Upper lobe of left lung (tissue), 4 donors: ENCODE measurements around the gene ADAMTS12.

Experiments
- EP300 ChIP-seq, 4 donors: sonication (generic); formaldehyde crosslinking; IDR thresholded peaks; one replicate each; pipeline ENCODE4 v1.5.1; 2017; ENCODE audit warnings: antibody characterized with exemption in 4 of 4, control low read depth in 2 of 4
- POLR2AphosphoS5 ChIP-seq, 2 donors: sonication (generic); formaldehyde crosslinking; IDR thresholded peaks; one replicate each; pipeline ENCODE4 v1.5.1; 2017; ENCODE audit warnings: antibody characterized with exemption in 2 of 2
- TF ChIP-seq, protein P1 (sequence below), 6 experiments: fragments of 450-650 bp in 4 of 6; fragments of 200-600 bp in 2 of 6; sonication (generic) in 2 of 6; IDR thresholded peaks; one replicate each; pipeline ENCODE4 v1.5.1; 2016 to 2019; ENCODE audit warnings: antibody characterized with exemption in 6 of 6

DNA sequence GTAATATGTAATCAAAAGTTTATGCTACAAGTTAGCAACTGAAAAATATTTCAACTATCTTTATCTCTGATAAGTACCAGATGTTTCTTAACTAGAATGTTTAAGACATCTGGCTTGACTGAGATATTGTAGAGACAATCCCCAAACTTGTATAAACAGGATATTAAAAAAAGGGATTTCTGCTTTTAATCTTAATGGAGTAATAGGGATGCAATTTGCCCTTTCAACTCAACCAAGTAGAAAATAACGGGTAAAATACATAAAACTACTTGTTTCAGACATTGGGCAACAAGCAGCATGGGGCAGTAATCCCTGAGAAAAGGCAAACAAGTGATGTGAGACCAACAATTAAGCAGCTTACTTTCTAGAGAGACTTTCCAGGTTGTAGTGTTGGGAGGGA, 9.4 kb upstream of the ADAMTS12 start:
- TF ChIP-seq, protein P1, sequence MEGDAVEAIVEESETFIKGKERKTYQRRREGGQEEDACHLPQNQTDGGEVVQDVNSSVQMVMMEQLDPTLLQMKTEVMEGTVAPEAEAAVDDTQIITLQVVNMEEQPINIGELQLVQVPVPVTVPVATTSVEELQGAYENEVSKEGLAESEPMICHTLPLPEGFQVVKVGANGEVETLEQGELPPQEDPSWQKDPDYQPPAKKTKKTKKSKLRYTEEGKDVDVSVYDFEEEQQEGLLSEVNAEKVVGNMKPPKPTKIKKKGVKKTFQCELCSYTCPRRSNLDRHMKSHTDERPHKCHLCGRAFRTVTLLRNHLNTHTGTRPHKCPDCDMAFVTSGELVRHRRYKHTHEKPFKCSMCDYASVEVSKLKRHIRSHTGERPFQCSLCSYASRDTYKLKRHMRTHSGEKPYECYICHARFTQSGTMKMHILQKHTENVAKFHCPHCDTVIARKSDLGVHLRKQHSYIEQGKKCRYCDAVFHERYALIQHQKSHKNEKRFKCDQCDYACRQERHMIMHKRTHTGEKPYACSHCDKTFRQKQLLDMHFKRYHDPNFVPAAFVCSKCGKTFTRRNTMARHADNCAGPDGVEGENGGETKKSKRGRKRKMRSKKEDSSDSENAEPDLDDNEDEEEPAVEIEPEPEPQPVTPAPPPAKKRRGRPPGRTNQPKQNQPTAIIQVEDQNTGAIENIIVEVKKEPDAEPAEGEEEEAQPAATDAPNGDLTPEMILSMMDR (IDR thresholded peaks at IDR 0.05) = no peak
- TF ChIP-seq EP300 (IDR thresholded peaks at IDR 0.05) = no peak
- no peak for TF ChIP-seq POLR2AphosphoS5 (IDR thresholded peaks at IDR 0.05)
